OCI-LY7 (cell line): ENCODE measurements around the gene TNFAIP8.
"Not testable (repeated sequence)": the region's sequence is repeated elsewhere in the genome, so short reads cannot be mapped to it uniquely, and the experiment has no call there.

ENCODE experiments used
- EZH2phosphoT487 ChIP-seq: fragments of 200-600 bp; sonication (generic); IDR thresholded peaks from 2 replicates; pipeline ENCODE4 v1.6.1; 2018; ENCODE audit warnings: low read depth, borderline replicate concordance, mild to moderate bottlenecking, mixed run types, antibody characterized with exemption, low read length, moderate library complexity, mixed read lengths
- TF ChIP-seq, protein P1 (sequence below): fragments of 200-600 bp; sonication (generic); conservative IDR thresholded peaks from 2 replicates; pipeline ENCODE4 v1.5.1; 2014; ENCODE audit warnings: mild to moderate bottlenecking, antibody characterized with exemption, low read length, moderate library complexity, mixed read lengths

DNA sequence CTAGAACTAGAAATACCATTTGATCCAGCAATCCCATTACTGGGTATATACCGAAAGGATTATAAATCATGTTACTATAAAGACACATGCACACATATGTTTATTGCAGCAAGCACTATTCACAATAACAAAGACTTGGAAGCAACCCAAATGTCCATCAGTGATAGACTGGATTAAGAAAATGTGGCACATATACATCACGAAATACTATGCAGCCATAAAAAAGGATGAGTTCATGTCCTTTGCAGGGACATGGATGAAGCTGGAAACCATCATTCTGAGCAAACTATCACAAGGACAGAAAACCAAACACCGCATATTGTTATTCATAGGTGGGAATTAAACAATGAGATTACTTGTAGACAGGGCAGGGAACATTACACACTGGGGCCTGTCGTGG lies 88.8 kb downstream of the TNFAIP8 start:
- TF ChIP-seq, protein P1, sequence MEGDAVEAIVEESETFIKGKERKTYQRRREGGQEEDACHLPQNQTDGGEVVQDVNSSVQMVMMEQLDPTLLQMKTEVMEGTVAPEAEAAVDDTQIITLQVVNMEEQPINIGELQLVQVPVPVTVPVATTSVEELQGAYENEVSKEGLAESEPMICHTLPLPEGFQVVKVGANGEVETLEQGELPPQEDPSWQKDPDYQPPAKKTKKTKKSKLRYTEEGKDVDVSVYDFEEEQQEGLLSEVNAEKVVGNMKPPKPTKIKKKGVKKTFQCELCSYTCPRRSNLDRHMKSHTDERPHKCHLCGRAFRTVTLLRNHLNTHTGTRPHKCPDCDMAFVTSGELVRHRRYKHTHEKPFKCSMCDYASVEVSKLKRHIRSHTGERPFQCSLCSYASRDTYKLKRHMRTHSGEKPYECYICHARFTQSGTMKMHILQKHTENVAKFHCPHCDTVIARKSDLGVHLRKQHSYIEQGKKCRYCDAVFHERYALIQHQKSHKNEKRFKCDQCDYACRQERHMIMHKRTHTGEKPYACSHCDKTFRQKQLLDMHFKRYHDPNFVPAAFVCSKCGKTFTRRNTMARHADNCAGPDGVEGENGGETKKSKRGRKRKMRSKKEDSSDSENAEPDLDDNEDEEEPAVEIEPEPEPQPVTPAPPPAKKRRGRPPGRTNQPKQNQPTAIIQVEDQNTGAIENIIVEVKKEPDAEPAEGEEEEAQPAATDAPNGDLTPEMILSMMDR: not testable (repeated sequence)
- TF ChIP-seq EZH2phosphoT487: not testable (repeated sequence)
